ENCODE data around the gene CEP192.
"Not testable (repeated sequence)": the region's sequence is repeated elsewhere in the genome, so short reads cannot be mapped to it uniquely, and the experiment has no call there.

The CEP192 gene

DNA sequence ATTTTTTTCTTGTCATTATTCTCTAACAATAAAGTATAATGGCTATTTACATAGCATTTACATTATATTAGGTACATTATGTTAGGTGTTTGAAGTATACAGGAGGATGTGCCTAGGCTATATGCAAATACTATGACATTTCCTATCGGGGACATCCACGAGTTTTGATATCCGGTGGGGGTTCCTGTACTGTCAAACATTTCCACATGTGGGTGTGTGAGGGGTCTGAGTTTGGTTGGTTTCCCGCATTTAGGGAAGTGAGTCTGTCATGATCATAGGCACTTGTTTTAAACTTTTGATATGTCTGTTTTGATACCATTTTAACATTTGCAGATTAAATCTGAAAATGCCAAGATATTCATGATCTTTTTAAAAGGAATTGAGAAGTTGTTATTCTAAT is 76.0 kb downstream of the CEP192 start:
- Histone ChIP-seq H3K4me2 (ENCODE audit: low read length) (no peak overlapping the region), H3K4me3 (ENCODE audit: low read depth, low read length) (no peak overlapping the region), H3K4me1 (no peaks in the 10 kb centered on the region), H3K79me2 (no peaks in the 10 kb centered on the region), H3K27ac (no peak overlapping the region), H3K9me3 (ENCODE audit: control insufficient read depth, low read length) (no peaks in the 10 kb centered on the region), H3K36me3 (ENCODE audit: control insufficient read depth, insufficient read depth, low read length) (no peaks in the 10 kb centered on the region), H3K27me3 (ENCODE audit: control insufficient read depth, insufficient read depth, low read length) (no peaks in the 10 kb centered on the region), H3K9ac (no peak overlapping the region), H2AFZ (no peak overlapping the region)
- TF ChIP-seq, protein P1, sequence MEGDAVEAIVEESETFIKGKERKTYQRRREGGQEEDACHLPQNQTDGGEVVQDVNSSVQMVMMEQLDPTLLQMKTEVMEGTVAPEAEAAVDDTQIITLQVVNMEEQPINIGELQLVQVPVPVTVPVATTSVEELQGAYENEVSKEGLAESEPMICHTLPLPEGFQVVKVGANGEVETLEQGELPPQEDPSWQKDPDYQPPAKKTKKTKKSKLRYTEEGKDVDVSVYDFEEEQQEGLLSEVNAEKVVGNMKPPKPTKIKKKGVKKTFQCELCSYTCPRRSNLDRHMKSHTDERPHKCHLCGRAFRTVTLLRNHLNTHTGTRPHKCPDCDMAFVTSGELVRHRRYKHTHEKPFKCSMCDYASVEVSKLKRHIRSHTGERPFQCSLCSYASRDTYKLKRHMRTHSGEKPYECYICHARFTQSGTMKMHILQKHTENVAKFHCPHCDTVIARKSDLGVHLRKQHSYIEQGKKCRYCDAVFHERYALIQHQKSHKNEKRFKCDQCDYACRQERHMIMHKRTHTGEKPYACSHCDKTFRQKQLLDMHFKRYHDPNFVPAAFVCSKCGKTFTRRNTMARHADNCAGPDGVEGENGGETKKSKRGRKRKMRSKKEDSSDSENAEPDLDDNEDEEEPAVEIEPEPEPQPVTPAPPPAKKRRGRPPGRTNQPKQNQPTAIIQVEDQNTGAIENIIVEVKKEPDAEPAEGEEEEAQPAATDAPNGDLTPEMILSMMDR (IDR thresholded peaks at IDR 0.05) = no peak

DNA sequence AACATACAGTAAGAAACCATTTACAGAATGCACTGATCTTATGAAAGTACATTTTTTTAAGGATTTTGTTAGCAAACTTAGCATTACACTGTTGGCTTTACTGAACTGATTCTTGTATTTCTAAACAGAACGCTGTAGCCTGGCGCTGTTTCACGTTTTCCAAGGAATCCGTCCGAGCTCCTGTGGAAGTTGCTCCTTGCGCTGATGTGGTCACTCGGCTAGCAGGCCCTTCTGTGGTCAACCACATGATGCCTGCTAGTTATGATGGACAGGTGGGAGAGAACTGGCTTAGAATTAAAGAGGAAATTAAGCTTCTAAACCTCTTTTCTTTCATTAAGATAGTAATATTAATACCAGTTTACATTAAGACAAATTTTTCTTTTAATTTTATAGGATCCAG is 76.8 kb downstream of the CEP192 start:
- Histone ChIP-seq H2AFZ (no peak overlapping the region), H3K27ac (no peak overlapping the region), H3K9ac (no peak overlapping the region), H3K27me3 (ENCODE audit: control insufficient read depth, insufficient read depth, low read length) (no peaks in the 10 kb centered on the region), H3K4me1 (no peaks in the 10 kb centered on the region), H3K79me2 (no peaks in the 10 kb centered on the region), H3K36me3 (ENCODE audit: control insufficient read depth, insufficient read depth, low read length) (no peaks in the 10 kb centered on the region), H3K9me3 (ENCODE audit: control insufficient read depth, low read length) (no peaks in the 10 kb centered on the region), H3K4me2 (ENCODE audit: low read length) (no peak overlapping the region), H3K4me3 (ENCODE audit: low read depth, low read length) (no peak overlapping the region)
- TF ChIP-seq, protein P1 (IDR thresholded peaks at IDR 0.05) = no peak

DNA sequence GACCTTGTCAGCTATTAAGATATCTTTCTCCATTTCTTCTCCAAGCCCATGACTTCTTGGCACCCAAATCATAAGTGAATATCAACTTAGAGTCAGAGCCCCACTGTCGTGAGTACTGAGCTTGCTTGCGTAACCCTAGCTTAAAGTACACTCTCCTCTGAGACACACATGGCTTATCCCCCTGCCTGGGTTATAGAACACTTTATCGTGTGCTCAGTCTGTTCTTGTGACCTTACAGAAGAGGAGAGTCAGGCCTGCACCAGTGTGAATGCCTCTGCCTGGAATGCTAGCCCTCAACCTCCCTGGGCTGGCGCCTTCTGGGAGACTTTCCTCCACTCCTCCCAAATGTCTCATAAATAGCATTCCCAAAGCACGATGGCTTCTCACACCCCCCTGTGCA is 79.3 kb downstream of the CEP192 start:
- H3K4me2 ChIP-seq (ENCODE audit: low read length) = no peak overlapping the region
- H3K4me3 ChIP-seq (ENCODE audit: low read depth, low read length) = no peak overlapping the region
- H3K79me2 ChIP-seq = no peaks in the 10 kb centered on the region
- H3K27me3 ChIP-seq (ENCODE audit: control insufficient read depth, insufficient read depth, low read length) = no peaks in the 10 kb centered on the region
- H2AFZ ChIP-seq = no peak overlapping the region
- no peaks in the 10 kb centered on the region for H3K36me3 ChIP-seq (ENCODE audit: control insufficient read depth, insufficient read depth, low read length)
- H3K9ac ChIP-seq = no peak overlapping the region
- no peaks in the 10 kb centered on the region for H3K4me1 ChIP-seq
- H3K9me3 ChIP-seq (ENCODE audit: control insufficient read depth, low read length) = no peaks in the 10 kb centered on the region
- H3K27ac ChIP-seq = no peak overlapping the region
- TF ChIP-seq, protein P1 (IDR thresholded peaks at IDR 0.05) = no peak

DNA sequence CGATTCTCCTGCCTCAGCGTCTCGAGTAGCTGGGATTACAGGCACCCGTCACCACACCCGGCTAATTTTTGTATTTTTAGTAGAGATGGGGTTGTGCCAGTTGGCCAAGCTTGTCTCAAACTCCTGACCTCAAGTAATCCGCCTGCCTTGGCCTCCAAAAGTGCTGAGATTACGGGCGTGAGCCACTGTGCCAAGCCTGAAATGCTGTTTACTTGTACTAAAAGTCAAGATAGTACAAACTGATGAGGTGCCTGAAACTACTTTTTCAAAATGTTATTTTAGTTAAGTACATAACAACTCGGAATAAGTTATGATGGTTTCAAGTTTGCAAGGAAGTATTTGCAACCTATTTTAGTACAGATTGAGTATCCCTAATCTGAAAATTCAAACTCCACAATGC is 85.7 kb downstream of the CEP192 start:
- Histone ChIP-seq H3K4me2 (ENCODE audit: low read length) (no peak overlapping the region), H3K4me3 (ENCODE audit: low read depth, low read length) (no peak overlapping the region), H3K4me1 (no peaks in the 10 kb centered on the region), H2AFZ (no peak overlapping the region), H3K9me3 (ENCODE audit: control insufficient read depth, low read length) (no peaks in the 10 kb centered on the region), H3K27me3 (ENCODE audit: control insufficient read depth, insufficient read depth, low read length) (no peaks in the 10 kb centered on the region), H3K9ac (no peak overlapping the region), H3K36me3 (ENCODE audit: control insufficient read depth, insufficient read depth, low read length) (no peaks in the 10 kb centered on the region), H3K79me2 (no peaks in the 10 kb centered on the region), H3K27ac (no peak overlapping the region)
- TF ChIP-seq, protein P1 (IDR thresholded peaks at IDR 0.05) = no peak

DNA sequence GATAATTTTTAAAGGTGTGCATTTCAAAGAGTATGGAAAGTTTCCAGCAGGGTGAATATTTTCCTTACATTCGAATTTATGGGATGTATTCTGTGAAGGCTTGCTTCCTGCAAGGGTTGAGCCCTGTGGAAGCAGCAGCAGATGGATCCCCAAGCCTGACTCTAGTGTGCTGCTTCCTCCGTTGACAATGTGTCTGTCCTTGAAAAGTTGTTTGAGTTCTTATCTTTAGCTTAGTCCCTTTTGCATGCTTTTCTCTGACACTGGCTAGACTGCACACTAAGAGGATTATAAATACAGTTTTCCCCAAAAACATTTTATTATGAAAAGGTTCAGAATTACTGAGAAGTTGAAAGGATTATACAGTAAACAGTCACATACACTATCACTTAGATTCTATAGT is 86.3 kb downstream of the CEP192 start:
- Histone ChIP-seq H3K9ac (no peak overlapping the region), H3K4me3 (ENCODE audit: low read depth, low read length) (no peak overlapping the region), H3K4me2 (ENCODE audit: low read length) (no peak overlapping the region), H3K79me2 (no peaks in the 10 kb centered on the region), H3K27me3 (ENCODE audit: control insufficient read depth, insufficient read depth, low read length) (no peaks in the 10 kb centered on the region), H3K36me3 (ENCODE audit: control insufficient read depth, insufficient read depth, low read length) (no peaks in the 10 kb centered on the region), H3K4me1 (no peaks in the 10 kb centered on the region), H2AFZ (no peak overlapping the region), H3K27ac (no peak overlapping the region), H3K9me3 (ENCODE audit: control insufficient read depth, low read length) (no peaks in the 10 kb centered on the region)
- TF ChIP-seq, protein P1 (IDR thresholded peaks at IDR 0.05) = no peak

DNA sequence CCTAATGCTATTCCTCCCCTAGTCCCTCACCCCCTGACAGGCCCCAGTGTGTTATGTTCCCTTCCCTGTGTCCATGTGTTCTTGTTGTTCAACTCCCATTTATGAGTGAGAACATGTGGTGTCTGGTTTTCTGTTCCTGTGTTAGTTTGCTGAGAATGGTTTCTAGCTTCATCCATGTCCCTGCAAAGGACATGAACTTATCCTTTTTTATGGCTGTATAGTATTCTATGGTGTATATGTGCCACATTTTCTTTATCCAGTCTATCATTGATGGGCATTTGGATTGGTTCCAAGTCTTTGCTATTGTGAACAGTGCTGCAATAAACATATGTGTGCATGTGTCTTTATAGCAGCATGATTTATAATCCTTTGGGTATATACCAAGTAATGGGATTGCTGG is 86.9 kb downstream of the CEP192 start:
- not testable (repeated sequence) for H3K4me1 ChIP-seq; H2AFZ ChIP-seq; H3K27me3 ChIP-seq (ENCODE audit: control insufficient read depth, insufficient read depth, low read length); H3K9ac ChIP-seq; H3K4me3 ChIP-seq (ENCODE audit: low read depth, low read length); H3K36me3 ChIP-seq (ENCODE audit: control insufficient read depth, insufficient read depth, low read length); H3K79me2 ChIP-seq; H3K9me3 ChIP-seq (ENCODE audit: control insufficient read depth, low read length); H3K4me2 ChIP-seq (ENCODE audit: low read length); H3K27ac ChIP-seq

Data from parathyroid adenoma (tissue), 2 donors.